ENCODE results near the gene BMF. TPM values are rescaled to one million over a fixed set of nuclear protein-coding genes. Genes with fewer than 3 reads are reported as not detected.

Gene BMF
- total and polyA plus RNA-seq, 2 donors (not counting 3 experiments of a cell fraction or from before 2014, with no cell fraction given): 8.6 to 9.8 TPM

DNA sequence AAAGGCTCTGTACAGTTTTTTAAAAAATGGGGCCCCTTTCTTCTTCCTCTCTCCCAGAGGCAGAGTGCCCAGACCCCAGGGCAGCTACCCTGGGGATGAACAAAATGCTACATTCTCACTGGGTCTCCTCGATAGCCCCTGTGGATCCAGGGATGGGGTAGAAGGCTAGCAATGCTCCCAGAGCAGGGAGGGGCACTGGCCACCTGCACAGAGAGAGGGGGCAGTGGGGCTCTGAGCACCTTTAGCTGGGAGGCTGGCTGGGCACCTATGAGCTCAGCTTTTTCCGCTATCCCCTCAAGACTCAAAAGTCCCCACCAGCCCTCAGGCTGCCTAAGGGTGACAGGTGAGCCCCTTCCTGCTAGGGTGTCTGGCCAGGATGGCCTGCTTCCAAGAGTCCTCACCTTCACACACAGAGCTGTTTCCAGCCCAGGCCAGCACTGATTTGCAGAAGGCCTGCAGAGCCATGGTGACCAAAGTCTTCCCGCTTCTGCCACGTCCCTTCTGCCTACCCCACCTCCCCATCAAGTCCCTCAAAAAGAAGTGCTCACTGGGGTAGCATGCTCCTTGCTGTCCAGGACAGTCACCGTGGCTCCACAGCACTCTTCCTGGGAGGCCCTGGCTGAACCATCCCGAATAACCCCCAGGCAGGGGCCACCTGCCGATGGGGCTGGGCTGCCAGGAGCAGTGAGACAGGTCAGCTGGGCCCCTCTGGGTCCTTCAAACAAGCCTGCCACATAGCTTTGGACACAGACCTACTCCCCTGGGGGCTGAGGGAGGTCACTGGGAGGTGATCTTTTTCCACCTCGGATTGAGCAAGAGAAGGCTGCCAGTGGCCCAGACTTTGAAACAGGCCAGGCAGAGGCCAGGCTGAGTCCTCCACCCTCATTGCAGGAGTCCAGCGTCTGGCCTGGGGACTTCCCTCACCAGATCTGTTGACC is 20.4 kb downstream of the BMF start:
- dilution Hi-C loops (cut with MboI; ENCODE audit: extremely low pct_ligation_motif_present, low sequenced_read_pairs) (no loop called here), intact Hi-C loops (cut with micrococcal nuclease) (loop anchor here (1.0 kb wide), 1 partner anchor 12 kb away; no protein-coding TSS in a partner anchor)
- Histone ChIP-seq H3K27ac (ENCODE audit: insufficient read depth, low read depth, low read length) (no peak overlapping the region), H3K9me1 (replicated peaks; ENCODE audit: control insufficient read depth, extremely low read depth, insufficient read depth, low read length) (no peaks in the 10 kb centered on the region), H3K4me1 (ENCODE audit: control insufficient read depth, extremely low read depth, insufficient read depth, low read length) (no peaks in the 10 kb centered on the region), H3K9ac (replicated peaks; ENCODE audit: extremely low read depth, insufficient read depth, low read length) (no peak overlapping the region), H3K79me2 (ENCODE audit: control insufficient read depth, insufficient read depth, low read length) (no peaks in the 10 kb centered on the region), H4K20me1 (replicated peaks; ENCODE audit: control insufficient read depth, extremely low read depth, insufficient read depth, low read length) (no peaks in the 10 kb centered on the region), H3K9me3 (replicated peaks; ENCODE audit: control insufficient read depth, insufficient read depth, low read length) (no peaks in the 10 kb centered on the region), H2AFZ (ENCODE audit: low read depth, low read length) (no peak overlapping the region), H3K36me3 (ENCODE audit: control insufficient read depth in 2 of 2, extremely low read depth in 1 of 2, insufficient read depth in 2 of 2, low read length in 2 of 2) (peaks cover 0 to 2% of the 10 kb centered on the region in 2 experiments), H3K4me3 (replicated peaks in 1 of 3; ENCODE audit: insufficient read depth in 1 of 3, low read depth in 1 of 3, low read length in 3 of 3) (no peak overlapping the region), H3K4me2 (ENCODE audit: insufficient read depth, low read length) (no peak overlapping the region), H3K27me3 (ENCODE audit: control insufficient read depth in 2 of 2, insufficient read depth in 2 of 2, low read length in 2 of 2) (no peaks in the 10 kb centered on the region)
- TF ChIP-seq MYC (IDR thresholded peaks at IDR 0.05; ENCODE audit: low read depth, low read length): no peak
- TF ChIP-seq, protein P1, sequence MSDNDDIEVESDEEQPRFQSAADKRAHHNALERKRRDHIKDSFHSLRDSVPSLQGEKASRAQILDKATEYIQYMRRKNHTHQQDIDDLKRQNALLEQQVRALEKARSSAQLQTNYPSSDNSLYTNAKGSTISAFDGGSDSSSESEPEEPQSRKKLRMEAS (IDR thresholded peaks at IDR 0.05; ENCODE audit: insufficient read depth, insufficient read length): no peak
- no peak for TF ChIP-seq FOS (IDR thresholded peaks at IDR 0.05; ENCODE audit: borderline replicate concordance, insufficient read depth, low read length)
- TF ChIP-seq, protein P2, sequence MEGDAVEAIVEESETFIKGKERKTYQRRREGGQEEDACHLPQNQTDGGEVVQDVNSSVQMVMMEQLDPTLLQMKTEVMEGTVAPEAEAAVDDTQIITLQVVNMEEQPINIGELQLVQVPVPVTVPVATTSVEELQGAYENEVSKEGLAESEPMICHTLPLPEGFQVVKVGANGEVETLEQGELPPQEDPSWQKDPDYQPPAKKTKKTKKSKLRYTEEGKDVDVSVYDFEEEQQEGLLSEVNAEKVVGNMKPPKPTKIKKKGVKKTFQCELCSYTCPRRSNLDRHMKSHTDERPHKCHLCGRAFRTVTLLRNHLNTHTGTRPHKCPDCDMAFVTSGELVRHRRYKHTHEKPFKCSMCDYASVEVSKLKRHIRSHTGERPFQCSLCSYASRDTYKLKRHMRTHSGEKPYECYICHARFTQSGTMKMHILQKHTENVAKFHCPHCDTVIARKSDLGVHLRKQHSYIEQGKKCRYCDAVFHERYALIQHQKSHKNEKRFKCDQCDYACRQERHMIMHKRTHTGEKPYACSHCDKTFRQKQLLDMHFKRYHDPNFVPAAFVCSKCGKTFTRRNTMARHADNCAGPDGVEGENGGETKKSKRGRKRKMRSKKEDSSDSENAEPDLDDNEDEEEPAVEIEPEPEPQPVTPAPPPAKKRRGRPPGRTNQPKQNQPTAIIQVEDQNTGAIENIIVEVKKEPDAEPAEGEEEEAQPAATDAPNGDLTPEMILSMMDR (IDR thresholded peaks at IDR 0.05; ENCODE audit: extremely low read depth in 1 of 2, insufficient read depth in 1 of 2, low read depth in 1 of 2, low read length in 2 of 2): no peak
- TF ChIP-seq EZH2 (IDR thresholded peaks at IDR 0.05; ENCODE audit: borderline replicate concordance, low read depth, low read length, severe bottlenecking): no peak
- no peak for TF ChIP-seq JUN (IDR thresholded peaks at IDR 0.05; ENCODE audit: borderline replicate concordance, insufficient read depth, insufficient read length, low read depth)
- no peak for TF ChIP-seq POLR2A (IDR thresholded peaks at IDR 0.05; ENCODE audit: low read depth, low read length)
- no peak for TF ChIP-seq GATA2 (IDR thresholded peaks at IDR 0.05; ENCODE audit: insufficient read depth, insufficient read length, low read depth, low read length)
- TF ChIP-seq POLR2AphosphoS5 (IDR thresholded peaks at IDR 0.05; ENCODE audit: insufficient read depth, low read depth, low read length): no peak
- BruUV-seq (replicated peaks): no TSS peak
- CTCF ChIA-PET: interaction anchor here (1.0 to 3.9 kb wide), 5 partner anchors 8 to 40 kb away, joined by 3 to 15 read pairs (median 4); no protein-coding TSS in a partner anchor
- FAIRE-seq: no peak
- POLR2A ChIA-PET: no interaction called here
- DNase-seq (ENCODE audit: low read depth, low spot score): no peak

Measured in endothelial cell of umbilical vein (primary cell).